Head of caudate nucleus (tissue), 42 donors: ENCODE data around the gene ABCA4.

Experiments used
- DNase-seq, 42 donors: peaks; one replicate each; pipeline versions ENCODE4 v3.0.0 to v3.0.0-alpha.2; 2020 to 2021; ENCODE audit warnings: mixed read lengths in 7 of 42
- intact Hi-C: fragments of 100-400 bp; cut with DNase I; formaldehyde crosslinking; loops from one replicate; pipeline ENCODE4 v1.15.0; 2022

ABCA4 gene

GRCh38 chr1:94068096-94068998 is 52.6 kb downstream of the ABCA4 start:
- intact Hi-C loops, result loop anchor here (10.0 kb wide), 1 partner anchor 176 kb away; no protein-coding TSS in a partner anchor
- peak in 1 of 42 donors; percentile 6 for DNase-seq

GRCh38 chr1:94067196-94067595 is 53.8 kb downstream of the ABCA4 start:
- no peak for DNase-seq
- intact Hi-C loops, result loop anchor here (10.0 kb wide), 1 partner anchor 178 kb away; no protein-coding TSS in a partner anchor

- intact Hi-C loops, result loop anchor here (5.0 to 10.0 kb wide), 3 partner anchors 181 to 399 kb away; no protein-coding TSS in a partner anchor
- peak in 9 of 42 donors; percentile 17 to 45 (median 26) for DNase-seq
These were observed 57.6 kb downstream of the ABCA4 start for GRCh38 chr1:94063379-94063778.

GRCh38 chr1:94061513-94062443 is 59.2 kb downstream of the ABCA4 start:
- peak in 41 of 42 donors; percentile 23 to 86 (median 67) for DNase-seq
- intact Hi-C loops, result loop anchor here (5.0 to 10.0 kb wide), 3 partner anchors 183 to 401 kb away; no protein-coding TSS in a partner anchor

- intact Hi-C loops, result loop anchor here (5.0 to 10.0 kb wide), 3 partner anchors 184 to 402 kb away; no protein-coding TSS in a partner anchor
- DNase-seq, result no peak
These were observed 60.2 kb downstream of the ABCA4 start for GRCh38 chr1:94060720-94061119.

GRCh38 chr1:94058766-94059165 is 62.2 kb downstream of the ABCA4 start:
- intact Hi-C loops, result no loop called here
- DNase-seq, result no peak

- intact Hi-C loops, result no loop called here
These were observed 64.0 kb downstream of the ABCA4 start for GRCh38 chr1:94056996-94057395.

GRCh38 chr1:94056171-94056570 is 64.8 kb downstream of the ABCA4 start:
- intact Hi-C loops, result no loop called here
- DNase-seq, result no peak

More at GRCh38 chr1:94056996-94057395, 64.0 kb downstream of the ABCA4 start:
- no peak for DNase-seq

- DNase-seq, result no peak
- intact Hi-C loops, result no loop called here
These were observed 65.4 kb downstream of the ABCA4 start for GRCh38 chr1:94055459-94056122.

- no peak for DNase-seq
- intact Hi-C loops, result no loop called here
These were observed 70.3 kb downstream of the ABCA4 start for GRCh38 chr1:94050675-94051074.

GRCh38 chr1:94050254-94050653 is 70.7 kb downstream of the ABCA4 start:
- intact Hi-C loops, result no loop called here
- DNase-seq, result no peak

- no peak for DNase-seq
- intact Hi-C loops, result no loop called here
These were observed 71.2 kb downstream of the ABCA4 start for GRCh38 chr1:94049791-94050190.

- intact Hi-C loops, result no loop called here
- no peak for DNase-seq
These were observed 72.4 kb downstream of the ABCA4 start for GRCh38 chr1:94048413-94049164.

GRCh38 chr1:94047949-94048348 is 73.0 kb downstream of the ABCA4 start:
- intact Hi-C loops, result no loop called here
- DNase-seq, result no peak

GRCh38 chr1:94045465-94046056 is 75.4 kb downstream of the ABCA4 start:
- peak; percentile 28 to 83 (median 60) for DNase-seq
- intact Hi-C loops, result no loop called here

- no peak for DNase-seq
- intact Hi-C loops, result no loop called here
These were observed 76.1 kb downstream of the ABCA4 start for GRCh38 chr1:94044891-94045290.

GRCh38 chr1:94044290-94044790 is 76.6 kb downstream of the ABCA4 start:
- DNase-seq, result peak in 20 of 42 donors; percentile 5 to 51 (median 24)
- intact Hi-C loops, result no loop called here
